RWPE1 (cell line): ENCODE data around the gene SPPL2C.

Source experiments
- CTCF ChIA-PET: fragments of 350-600 bp; sonication (Branson Sonifier 250); formaldehyde crosslinking; extraction: SDS; loops from one replicate; lab custom pipeline; 2021; lab: Yijun Ruan, JAX
- POLR2A ChIA-PET: fragments of 400-600 bp; formaldehyde crosslinking; extraction: SDS; loops from one replicate; lab custom pipeline; 2020; ENCODE audit warnings: antibody characterized with exemption; ENCODE audit not compliant: low non-redundant PET; lab: Yijun Ruan, JAX
- DNase-seq: peaks from one replicate; pipeline ENCODE4 v3.0.0; 2012; ENCODE audit warnings: low spot score
- H3K27ac ChIP-seq: fragments of 450-650 bp; 2 replicates; pipeline ENCODE4 v1.5.1; 2017
- TF ChIP-seq, protein P1 (sequence below): fragments of 450-650 bp; conservative IDR thresholded peaks from 2 replicates; pipeline ENCODE4 v1.5.1; 2017; ENCODE audit warnings: low read depth, mild to moderate bottlenecking

Gene SPPL2C

DNA sequence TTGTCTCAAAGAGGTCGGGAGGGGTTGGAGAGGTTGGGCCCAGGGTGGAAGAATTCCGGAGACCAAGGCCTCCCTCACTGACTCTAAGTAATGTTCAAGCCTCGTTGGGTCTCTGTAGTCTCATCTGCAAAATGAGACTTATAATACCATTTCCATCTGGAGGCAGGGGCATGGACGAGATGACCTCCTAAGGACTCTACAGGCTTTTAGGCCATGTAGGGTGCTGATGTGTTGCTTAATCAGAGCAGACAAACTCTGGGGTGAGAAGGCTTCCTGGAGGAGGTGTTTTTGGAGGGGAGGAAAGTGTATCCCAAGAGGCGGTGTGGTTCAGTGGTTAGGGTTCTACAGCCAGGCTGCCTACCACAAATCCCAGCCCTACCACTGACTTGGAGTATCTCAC lies 3.1 kb downstream of the SPPL2C start:
- TF ChIP-seq, protein P1, sequence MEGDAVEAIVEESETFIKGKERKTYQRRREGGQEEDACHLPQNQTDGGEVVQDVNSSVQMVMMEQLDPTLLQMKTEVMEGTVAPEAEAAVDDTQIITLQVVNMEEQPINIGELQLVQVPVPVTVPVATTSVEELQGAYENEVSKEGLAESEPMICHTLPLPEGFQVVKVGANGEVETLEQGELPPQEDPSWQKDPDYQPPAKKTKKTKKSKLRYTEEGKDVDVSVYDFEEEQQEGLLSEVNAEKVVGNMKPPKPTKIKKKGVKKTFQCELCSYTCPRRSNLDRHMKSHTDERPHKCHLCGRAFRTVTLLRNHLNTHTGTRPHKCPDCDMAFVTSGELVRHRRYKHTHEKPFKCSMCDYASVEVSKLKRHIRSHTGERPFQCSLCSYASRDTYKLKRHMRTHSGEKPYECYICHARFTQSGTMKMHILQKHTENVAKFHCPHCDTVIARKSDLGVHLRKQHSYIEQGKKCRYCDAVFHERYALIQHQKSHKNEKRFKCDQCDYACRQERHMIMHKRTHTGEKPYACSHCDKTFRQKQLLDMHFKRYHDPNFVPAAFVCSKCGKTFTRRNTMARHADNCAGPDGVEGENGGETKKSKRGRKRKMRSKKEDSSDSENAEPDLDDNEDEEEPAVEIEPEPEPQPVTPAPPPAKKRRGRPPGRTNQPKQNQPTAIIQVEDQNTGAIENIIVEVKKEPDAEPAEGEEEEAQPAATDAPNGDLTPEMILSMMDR: no peak
- H3K27ac ChIP-seq: no peak overlapping the region
- ChIA-PET POLR2A (no interaction called here), CTCF (interaction anchor here (0.5 kb wide), 1 partner anchor 361 kb away, joined by 4 read pairs; no protein-coding TSS in a partner anchor)
- DNase-seq: no peak

DNA sequence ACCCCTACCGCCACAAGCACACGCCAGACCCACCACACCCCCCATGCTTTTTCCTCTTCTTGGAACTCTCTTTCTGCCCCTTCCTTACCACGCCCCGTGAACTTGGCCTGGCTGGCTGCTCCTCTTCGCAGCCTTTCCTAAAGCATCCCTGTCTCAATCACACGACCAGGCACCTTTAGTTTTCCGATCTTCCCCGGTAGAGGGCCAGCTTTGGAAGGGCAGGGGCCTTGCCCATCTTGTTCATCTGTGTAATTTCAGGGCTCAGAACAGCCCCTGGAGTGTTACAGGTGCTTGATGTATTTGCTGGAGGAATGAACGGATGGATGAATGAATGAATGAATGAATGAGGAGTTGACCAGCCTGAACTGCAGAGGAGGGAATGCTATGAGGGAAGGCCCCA lies 3.7 kb downstream of the SPPL2C start:
- ChIA-PET CTCF (interaction anchor here (0.5 kb wide), 1 partner anchor 362 kb away, joined by 4 read pairs; no protein-coding TSS in a partner anchor), POLR2A (no interaction called here)
- DNase-seq: no peak
- H3K27ac ChIP-seq: no peak overlapping the region
- TF ChIP-seq, protein P1: no peak

DNA sequence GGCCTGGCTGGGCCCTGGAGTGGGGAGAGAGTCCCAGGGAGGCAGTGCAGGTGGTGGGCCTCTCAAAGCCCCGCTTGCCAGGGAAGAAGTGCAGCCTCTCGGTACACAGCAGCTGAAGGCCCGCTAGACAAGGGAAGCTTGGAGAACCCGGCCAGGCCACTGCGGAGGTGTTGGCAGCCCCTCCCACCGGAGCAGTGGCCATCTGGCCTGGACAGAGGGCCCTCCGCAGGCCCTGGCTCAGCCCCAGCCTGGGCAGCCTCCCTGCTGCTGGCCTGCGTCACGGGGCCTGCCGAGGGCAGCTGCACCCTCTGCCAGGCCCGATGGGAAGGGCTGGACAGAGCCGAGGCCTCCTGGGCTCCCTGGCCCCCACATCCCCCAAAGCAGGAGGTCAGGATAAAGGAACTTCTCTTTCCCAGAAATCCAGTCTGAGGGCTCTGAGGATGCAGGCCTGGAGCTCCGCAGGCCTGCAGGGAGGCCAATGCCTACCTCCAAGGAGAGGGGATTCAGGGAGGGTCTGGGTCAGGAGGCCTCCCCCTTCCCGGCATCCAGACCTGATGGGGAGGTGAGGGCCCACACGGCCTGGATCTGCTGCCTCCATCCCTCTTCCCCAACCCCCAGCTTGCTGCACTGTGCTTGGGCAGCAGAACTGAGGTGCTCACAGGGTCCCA lies 4.3 kb downstream of the SPPL2C start:
- ChIA-PET CTCF (interaction anchor here (0.6 to 1.0 kb wide), 3 partner anchors 100 to 209 kb away, joined by 3 to 5 read pairs (median 3); no protein-coding TSS in a partner anchor), POLR2A (no interaction called here)
- no peak for DNase-seq
- no peak overlapping the region for H3K27ac ChIP-seq
- TF ChIP-seq, protein P1: no peak

DNA sequence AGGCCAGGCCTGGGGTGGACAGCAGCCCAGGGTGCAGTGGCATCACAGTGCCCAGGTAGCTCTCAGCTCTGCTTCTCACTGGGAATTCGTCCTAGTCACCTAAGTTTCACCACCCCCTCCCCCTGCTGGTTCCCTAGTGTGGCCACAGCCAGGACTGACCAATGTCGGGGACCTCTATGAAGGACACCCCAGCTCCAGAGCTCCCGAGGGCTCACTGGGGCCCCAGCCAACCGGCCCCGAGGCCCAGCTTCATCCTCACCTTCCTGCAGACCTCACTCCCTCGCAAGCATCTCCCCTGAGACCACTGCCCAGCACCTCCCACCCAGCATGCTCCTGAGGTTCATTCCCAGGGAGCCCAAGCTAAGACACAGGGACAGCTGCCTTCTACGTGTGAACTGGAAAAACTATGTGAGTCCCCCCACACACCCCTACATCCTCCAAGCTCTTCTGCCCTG lies 4.9 kb downstream of the SPPL2C start:
- ChIA-PET CTCF (interaction anchor here (0.6 to 1.0 kb wide), 4 partner anchors 59 to 209 kb away, joined by 3 to 5 read pairs (median 3); no protein-coding TSS in a partner anchor), POLR2A (no interaction called here)
- no peak overlapping the region for H3K27ac ChIP-seq
- no peak for DNase-seq
- TF ChIP-seq, protein P1: no peak

DNA sequence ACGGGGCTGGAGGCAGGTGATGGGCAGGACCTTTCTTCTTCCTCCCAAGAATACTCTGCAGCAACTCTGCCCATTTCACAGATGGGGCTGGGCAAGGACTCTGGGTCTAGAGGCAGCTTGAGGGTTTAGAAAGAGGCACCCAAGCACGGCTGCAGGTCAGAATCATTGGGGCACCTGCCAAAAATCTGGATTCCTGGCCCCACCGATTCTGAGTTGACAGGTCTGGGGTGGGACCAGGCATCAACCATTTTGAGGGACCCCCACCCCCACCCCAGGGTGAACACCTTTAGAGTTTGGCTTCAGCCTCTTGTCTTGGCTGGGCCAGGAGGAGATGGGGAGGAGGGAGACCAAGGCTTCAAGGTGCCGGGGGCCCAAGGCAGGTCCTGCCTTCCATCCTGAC lies 5.3 kb downstream of the SPPL2C start:
- no peak overlapping the region for H3K27ac ChIP-seq
- no peak for DNase-seq
- ChIA-PET POLR2A (no interaction called here), CTCF (interaction anchor here (0.6 to 0.9 kb wide), 2 partner anchors 58 to 259 kb away, joined by 3 read pairs; no protein-coding TSS in a partner anchor)
- TF ChIP-seq, protein P1: no peak

DNA sequence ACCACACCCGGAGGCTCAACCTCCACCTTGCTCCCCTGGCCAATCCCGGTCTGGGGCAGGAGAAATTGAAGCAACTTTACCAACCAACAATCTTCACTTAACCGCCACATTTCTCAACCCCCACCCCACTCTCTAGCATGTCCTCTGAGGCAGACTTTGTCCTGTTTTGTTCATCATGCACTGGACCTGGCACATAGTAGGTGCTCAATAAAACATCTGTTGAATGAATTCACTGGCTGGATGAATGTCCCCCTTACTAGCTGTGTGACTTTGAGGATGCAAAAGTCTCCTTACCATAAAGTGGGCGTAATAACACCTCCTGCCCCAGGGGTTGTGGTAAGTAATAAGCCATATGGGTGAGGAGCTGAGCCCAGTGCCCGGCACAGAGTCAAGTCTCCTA lies 5.8 kb downstream of the SPPL2C start:
- POLR2A ChIA-PET: no interaction called here
- TF ChIP-seq, protein P1: no peak
- CTCF ChIA-PET: interaction anchor here (0.6 to 0.9 kb wide), 3 partner anchors 58 to 264 kb away, joined by 3 read pairs; no protein-coding TSS in a partner anchor

More for the DNA sequence above, 5.8 kb downstream of the SPPL2C start:
- no peak for DNase-seq
- no peak overlapping the region for H3K27ac ChIP-seq
